Activated CD4-positive, alpha-beta T cell treated with anti-CD3 and anti-CD28 coated beads for 48 hours (primary cell): ENCODE data around the gene WDR37.
"Not testable (repeated sequence)": the region's sequence is repeated elsewhere in the genome, so short reads cannot be mapped to it uniquely, and the experiment has no call there.

Source experiments
- DNase-seq: peaks from one replicate; pipeline ENCODE4 v3.0.0-alpha.2; 2020

Gene WDR37, protein sequence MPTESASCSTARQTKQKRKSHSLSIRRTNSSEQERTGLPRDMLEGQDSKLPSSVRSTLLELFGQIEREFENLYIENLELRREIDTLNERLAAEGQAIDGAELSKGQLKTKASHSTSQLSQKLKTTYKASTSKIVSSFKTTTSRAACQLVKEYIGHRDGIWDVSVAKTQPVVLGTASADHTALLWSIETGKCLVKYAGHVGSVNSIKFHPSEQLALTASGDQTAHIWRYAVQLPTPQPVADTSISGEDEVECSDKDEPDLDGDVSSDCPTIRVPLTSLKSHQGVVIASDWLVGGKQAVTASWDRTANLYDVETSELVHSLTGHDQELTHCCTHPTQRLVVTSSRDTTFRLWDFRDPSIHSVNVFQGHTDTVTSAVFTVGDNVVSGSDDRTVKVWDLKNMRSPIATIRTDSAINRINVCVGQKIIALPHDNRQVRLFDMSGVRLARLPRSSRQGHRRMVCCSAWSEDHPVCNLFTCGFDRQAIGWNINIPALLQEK

DNA sequence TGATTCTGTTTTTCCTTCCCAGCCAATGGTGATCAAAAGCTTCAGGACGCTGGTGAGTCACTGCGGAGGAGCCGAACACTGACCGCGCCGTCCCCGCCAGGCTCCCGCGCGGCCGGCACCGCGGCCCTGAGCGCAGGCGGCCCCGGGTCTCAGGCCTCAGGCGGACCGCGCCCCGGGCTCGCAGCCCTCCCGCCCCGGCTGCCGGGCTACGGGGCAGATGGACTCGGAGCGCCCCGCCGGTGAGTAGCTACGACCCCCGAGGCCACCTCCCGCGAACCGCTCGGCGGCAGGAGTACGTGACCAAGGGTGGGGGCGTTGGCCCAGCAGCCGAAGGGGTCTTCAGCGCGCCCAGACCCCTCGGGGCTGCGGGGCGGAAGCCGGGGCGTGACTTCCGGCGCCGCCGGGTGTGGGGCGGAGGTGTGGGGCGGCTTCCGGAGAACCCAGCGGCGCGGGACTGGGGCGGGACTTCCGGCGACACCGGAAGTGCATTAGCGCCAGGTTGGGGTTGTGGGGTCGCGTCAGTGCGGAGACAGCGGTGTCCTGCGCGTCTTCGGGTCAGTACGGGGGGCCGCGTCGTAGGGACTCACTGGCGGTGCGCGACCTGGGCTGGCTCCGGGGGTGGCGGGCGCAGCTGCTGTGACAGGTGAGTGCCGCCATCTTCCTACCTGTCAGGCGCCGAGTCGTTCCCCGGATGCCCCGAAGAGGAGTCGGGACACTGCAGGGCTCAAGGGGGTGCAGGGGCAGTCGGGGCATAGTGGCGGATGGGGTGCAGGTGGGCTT lies at the start of gene WDR37:
Gene WDR37 (plus strand): TSS at position 60 of the 780 bp plus-strand sequence. CDS start 15,771 bp downstream, outside the sequence.
- peak; percentile 90 for DNase-seq

DNA sequence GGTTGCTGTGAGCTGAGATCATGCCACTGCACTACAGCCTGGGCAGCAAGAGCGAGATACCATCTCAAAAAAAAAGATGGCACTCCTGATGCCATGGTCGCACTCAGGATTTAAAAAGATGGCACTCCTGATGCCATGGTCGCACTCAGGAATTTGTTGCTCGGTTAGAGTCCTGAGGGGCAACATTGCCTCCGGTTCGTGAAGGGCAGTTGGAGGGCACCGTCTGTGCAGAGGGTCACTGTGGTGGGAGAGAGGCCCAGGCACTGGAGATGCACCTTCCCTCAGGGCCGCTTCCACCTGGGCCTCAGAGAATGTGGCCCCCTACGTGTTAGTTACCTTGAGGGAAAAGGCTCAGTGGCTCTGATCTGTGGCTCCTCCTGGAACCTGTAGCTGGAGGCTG lies 49.6 kb upstream of the WDR37 start:
- DNase-seq: no peak

DNA sequence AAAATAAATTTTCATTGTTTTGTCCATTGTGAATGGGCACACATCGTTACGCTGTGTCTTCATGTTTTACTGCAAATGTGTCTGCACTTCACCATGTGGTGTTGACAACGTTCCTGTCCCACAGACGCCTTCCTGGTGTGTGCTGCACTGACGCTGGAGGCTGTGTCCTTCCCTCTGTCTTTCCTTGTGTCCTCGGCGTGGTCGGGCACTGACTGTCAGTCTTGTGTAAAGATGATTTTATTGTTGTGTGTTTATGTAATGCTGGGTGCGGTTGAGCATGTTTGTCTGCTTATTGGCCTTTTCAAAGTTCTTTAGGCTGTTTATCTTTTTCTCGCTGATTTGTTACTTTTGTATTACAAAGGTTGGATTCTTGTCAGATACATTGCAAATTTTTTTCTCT lies 48.6 kb upstream of the WDR37 start:
- DNase-seq: no peak

DNA sequence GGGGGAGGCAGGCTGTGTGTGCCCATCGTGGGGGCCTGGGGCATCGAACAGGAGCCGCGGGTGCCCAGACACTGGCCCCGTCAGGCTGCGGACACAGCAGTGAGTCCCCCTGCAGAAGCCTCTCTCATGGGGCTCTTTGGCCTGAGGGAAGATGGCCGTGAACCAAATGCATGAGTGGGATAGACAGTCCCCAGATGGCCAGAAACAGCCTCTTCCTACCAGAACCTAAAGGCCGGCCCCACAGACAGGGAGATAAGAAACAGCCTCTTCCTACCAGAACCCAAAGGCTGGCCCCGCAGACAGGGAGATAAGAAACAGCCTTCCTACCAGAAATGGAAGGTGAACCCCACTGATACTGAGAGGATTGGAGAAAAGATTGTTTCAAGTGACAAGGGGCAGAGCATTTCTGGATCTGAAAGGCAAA lies 47.1 kb upstream of the WDR37 start:
- no peak for DNase-seq

DNA sequence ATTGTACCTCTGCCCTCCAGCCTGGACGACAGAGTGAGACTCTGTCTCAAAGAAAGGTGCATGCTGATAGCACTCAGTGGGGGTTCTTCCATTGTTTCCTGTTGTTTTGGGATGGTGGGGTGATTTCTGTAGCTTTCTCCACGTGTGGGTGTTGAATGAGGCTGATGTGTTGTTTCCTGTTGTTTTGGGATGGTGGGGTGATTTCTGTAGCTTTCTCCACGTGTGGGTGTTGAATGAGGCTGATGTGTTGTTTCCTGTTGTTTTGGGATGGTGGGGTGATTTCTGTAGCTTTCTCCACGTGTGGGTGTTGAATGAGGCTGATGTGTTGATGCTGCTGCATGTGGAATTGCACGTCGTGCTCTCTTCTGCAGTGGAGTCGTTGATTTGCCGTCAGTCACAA lies 46.2 kb upstream of the WDR37 start:
- DNase-seq: not testable (repeated sequence)

DNA sequence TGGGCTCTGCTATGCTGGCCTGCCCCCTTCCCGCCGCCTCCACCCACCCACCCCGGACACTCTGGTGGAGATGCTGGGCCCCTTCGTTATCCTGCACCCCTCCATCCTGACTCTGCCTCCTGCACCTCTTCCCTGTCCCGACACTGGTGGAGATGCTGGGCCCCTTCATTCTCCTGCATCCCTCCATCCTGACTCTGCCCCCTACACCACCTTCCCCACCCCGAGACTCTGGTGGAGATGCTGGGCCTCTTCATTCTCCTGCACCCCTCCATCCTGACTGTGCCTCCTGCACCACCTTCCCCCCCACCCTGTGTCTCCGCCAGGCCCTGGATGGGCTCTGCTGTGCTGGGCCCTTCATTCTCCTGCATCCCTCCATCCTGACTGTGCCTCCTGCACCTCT lies 45.5 kb upstream of the WDR37 start:
- DNase-seq: no peak

DNA sequence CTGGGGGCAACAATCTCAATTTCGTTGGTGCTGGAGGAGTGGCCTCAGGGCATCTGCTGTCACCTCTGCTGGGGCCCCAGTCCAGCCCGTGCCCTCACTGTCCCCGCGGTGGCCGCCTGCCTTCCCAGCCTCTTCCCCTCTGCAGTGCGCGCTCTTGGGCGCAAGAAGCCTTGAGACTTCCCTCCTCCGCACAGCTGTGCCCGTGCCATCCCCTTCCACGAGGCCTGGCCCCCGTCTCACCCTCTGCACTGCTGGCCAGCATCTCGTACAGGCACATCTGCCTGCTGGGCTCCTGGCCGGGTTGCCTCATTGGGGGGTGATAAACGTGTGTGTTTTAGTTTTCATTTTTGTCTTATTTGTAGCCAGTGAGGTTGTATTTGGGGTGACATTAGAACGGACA lies 44.5 kb upstream of the WDR37 start:
- DNase-seq: no peak

DNA sequence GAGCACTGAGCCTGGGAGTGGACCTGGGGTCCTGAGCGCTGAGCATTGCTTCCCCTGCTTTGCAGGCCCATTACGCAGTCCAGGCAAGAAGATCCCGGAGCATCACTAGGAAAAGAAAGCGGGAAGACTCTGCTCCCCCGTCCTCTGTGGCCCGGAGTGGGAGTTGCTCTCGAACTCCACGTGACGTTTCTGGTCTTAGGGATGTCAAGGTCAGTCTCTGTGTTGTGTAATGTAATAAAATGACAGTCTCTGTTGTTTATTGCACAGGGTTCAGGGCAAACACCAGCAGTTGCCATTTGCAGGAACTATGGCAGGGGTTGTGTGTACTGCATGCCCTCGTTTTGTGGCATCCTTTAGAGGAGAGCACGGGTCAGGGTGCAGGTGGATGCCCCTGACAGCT lies 40.5 kb upstream of the WDR37 start:
- no peak for DNase-seq

DNA sequence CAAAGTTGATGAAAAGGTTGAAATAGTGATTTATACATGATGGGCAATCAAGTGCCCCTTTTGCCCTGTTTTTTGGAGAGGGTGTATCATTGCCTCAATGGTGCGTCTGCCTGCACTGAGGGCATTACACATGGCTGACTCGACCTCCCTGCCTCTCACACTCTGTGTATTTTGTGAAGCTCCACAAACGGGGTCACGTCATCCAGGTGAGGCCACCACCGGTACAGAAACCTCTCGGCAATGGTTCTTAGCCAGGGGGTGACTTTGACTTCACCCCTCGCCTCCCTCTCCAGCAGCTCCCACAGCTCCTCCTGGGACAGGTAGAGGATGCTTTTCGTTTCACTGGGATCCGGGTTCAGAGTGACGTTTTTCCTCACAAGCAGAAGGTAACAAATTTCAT lies 36.8 kb upstream of the WDR37 start:
- no peak for DNase-seq

DNA sequence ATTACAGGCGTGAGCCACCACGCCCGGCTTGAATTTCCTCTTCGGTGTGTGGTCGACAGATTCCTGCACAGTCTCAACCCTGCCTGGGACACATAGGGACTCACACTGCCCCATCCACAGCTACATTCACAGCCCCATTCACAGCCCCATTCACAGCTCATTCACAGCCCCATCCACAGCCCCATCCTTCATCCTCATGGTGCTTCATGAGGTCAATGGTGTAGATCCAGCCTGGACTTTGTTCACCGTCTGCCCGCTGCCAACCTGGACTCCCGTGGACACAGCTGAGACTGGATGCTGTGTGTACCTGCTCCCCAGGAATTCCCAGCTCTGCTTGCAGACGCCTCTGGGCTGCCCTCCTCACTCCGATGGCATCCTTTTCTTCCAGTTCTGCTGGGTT lies 35.7 kb upstream of the WDR37 start:
- DNase-seq: no peak

DNA sequence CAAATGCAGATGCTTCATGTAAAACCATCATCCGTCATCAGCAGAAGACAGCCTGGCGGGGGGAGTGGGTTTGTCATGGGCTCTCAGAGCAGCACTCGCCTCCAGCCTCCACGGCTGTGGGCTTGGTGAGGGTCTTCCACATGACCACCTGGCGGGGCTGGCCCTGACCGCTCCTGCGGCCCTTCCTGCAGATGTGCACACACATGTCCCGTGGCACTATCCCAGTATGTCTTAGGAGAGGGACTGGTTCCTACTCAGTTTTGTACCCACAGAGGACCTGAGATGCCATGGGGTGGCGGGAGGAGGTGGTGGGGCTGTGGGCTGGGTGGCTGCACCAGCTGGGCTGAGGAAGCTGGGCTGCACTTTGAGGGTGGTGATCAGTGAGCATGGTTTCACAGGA lies 35.2 kb upstream of the WDR37 start:
- DNase-seq: no peak

DNA sequence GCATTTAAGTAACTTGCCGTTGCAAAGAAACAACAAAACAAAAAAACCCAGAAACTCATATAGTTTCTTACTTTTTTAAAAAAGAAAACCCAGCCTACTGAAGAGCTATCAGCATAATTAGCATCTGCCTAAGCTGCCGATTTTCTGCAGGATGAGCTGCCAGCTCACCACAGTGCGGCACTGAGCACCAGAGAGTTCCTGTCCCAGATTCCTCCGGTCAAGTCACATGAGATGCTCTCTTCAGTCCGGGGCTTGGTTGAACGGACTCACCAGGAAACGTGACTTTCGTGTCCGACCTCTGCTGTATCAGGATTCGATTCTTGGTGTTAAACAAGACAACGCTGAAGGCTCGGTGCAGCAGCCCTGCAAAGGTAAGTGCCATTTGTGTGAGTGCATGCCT lies 33.8 kb upstream of the WDR37 start:
- DNase-seq: no peak

DNA sequence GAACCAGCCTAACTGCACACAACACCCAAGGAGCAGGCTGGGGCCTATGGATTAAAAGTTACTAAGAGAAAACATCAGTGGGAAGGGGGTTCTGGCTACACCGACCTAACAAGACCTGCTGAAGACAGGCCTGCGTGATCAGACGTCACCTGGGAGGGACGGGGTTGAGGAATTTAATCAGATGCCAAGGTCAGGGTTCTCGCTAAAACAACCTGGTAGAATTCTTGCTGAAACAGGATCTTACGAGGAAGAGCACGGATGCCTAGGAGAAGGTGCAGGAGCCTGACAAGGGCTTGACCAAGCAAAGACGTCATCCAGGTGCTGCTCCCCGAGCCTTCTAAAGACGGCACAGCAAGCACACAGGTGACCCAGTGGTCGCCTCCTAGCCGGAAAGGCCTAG lies 32.1 kb upstream of the WDR37 start:
- DNase-seq: no peak

DNA sequence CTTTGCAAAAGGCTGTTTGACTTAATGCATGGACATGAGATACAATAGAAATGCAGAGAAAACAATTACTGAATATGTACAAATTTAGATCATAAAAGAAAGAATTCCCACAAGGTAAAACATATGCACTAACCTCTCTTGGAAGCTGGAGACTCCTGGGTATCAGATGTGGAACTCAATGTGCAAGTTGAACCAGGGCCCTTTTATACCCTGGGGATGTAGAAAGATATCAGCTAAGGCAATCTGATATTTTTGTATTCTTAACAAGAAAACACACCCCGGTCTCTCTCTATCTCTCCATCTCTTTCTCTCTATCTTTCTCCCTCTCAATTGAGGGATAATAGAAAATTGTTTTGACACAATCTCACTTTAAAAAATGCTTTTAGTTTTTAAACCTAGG lies 30.5 kb upstream of the WDR37 start, which contains the start of gene IDI2:
Gene IDI2 (minus strand): TSS at position 177 of the 400 bp plus-strand sequence. CDS start 1,136 bp downstream, outside the sequence.
- no peak for DNase-seq

DNA sequence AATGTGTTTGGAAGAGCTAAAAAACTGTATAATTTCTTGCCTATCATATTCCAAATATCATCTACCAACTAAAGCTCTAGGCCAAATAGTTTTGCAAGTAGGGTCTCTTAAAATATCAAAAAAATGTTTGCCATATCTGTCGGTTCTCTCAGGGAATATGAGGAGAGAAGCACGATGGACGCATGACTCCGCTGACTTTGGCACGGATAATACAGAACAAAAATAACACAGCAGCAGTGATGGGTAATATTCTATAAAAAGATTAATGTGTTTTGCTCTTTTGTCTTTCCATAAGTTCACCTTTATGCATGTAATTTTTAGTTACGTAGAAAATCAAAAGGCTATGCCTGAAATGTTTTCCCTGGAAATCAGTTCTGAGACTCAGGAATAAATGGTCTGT lies 29.6 kb upstream of the WDR37 start:
- no peak for DNase-seq

DNA sequence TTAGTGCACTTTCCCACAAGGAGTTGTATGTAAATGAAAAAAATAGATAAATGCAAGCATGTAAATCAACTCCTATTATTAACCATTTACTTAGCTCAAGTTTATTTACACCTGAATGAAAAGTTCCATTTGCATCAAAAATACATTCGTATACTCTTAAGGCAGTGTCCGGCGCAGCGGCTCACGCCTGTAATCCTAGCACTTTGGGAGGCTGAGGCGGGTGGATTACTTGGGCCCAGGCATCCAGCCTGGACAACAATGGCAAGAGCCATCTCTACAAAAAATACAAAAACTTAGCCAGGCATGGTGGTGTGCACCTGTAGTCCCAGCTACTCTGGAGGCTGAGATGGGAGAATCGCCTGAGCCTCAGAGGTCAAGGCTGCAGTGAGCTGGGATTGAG lies 26.3 kb upstream of the WDR37 start:
- no peak for DNase-seq

DNA sequence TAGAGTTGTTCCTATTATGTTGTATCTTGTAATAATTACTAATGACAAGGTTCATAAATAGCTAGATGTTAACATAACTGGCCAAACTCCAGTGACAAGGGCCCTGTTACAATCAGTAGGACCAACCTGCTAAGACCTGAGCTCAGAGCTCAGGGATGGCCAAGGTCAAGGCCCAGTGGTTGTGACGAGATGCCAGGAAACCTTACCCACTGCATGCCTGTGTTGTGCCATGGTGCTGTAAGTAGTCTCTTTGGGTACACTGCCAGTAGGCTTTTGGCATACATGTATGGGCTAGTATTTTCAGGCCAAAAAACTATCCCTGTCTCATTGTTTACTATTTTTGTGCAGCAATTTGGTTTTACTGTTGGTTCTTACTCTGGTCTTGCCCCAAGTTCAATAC lies 22.6 kb upstream of the WDR37 start:
- DNase-seq: no peak

DNA sequence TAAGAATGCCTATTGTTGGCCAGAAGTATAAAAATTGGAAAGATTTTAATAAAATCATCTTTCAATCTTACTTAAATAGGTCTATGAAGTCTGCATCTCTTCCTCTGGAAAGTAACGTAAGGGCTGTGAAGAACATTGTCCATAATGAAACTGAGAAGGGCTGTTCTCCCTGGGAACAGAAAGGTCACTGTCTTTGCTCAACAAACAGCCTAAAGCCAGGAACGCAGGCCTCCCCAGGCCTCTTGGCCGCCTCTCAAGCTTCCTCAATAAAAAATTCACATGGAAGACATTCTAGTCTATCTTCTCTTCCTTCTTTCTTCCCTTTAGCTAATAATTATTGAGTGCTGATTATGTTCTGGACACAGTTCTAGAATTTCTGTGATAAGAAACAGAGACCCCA lies 21.4 kb upstream of the WDR37 start:
- DNase-seq: no peak

DNA sequence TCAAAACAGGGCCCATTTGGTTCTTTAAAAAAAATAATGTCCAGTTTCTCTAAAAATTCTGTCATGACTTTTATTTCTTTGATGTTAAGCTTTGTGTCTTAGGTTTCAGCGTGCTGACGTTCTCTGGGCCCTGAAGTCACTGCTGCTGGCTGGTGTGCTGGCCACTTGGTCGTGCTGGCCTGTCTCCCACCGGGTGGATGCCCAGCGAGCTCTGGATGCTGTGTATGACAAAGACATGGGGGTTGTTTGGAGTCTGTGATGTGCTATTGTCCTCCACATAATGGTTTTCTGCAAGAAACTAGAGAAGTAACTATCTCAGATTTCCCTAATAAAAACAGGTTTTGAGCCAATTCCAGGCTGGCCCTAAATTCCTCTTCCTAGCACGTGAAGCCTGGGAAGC lies 21.0 kb upstream of the WDR37 start:
- no peak for DNase-seq

DNA sequence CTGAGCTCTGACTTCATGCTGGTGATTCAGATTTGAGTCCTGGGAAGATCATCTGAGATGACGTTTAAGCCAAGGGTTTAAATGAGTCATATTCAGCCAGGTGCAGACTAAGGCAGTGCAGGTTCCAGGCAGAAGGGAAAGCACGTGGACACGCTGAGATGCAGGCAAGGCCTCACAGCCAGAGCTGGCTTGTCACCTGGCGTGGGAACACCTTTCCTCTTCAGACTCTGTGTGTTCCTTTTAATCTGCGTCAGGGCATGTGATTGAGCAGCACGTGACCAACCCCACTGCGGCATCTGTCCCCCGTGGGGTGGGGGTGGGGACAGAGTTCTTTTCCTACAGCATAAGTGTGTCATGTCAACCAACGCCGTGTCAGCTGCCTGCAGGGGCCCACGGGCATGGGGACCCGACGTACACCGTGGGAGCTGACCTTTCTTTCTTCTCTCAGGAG lies 19.8 kb upstream of the WDR37 start:
- DNase-seq: peak; percentile 54

DNA sequence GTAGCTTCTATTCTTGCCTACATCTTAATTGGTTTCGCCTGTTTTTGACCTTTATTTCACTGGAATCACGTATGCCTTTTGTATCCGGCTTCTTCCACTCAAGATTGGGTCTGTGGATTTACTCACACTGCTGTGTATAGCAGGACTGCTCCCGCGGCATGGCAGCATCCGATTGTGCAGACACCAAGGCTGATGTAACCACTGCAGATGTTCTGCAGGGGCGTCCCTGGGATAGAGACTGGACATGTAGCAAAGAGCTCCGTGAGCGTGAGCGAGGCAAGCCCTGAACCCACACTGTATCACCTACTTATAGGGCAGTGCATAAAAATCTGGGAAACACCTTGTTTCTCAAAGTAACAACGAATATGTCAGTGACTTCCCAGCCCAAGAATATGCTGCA lies 19.1 kb upstream of the WDR37 start:
- DNase-seq: no peak

DNA sequence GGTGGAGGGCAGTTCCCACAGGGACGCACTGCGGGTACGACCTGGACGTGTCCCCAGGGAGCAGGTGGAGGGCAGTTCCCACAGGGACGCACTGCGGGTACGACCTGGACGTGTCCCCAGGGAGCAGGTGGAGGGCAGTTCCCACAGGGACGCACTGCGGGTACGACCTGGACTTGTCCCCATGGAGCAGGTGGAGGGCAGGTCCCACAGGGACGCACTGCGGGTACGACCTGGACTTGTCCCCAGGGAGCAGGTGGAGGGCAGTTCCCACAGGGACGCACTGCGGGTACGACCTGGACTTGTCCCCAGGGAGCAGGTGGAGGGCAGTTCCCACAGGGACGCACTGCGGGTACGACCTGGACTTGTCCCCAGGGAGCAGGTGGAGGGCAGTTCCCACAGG lies 17.4 kb upstream of the WDR37 start:
- DNase-seq: not testable (repeated sequence)

DNA sequence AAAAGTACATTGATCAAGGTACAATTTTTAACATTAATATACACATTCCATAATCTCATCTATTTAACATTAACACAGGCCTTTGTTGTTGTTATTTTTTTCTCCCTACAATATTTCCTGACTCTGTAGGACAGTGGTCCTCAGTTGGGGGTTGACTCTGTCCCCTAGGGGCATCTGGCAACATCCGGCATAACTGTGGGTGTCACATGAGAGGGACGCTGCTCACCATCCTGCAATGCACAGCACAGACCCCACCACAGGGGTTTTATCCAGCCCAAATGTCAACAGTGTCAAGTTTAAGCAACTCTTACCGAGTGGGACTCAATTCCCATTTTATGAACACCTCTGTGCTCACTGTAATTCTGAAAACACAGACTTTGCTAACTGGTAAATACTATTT lies 16.1 kb upstream of the WDR37 start:
- no peak for DNase-seq

DNA sequence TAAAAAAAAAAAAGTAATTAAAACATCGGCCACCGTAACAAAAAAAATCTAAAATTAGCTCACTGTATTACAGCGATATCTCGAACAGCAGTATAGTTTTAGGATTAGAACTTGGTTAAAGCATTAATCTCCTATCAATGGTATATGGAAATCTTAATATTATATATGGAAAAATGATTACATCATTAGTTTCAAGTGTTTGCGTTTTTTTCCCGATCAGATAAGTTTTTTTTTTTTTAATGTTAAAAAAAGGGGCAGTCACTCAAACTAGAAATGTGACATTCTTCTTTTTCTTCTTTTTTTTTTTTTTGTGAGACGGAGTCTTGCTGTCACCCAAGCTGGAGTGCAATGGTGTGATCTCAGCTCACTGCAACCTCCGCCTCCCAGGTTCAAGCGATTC lies 14.7 kb upstream of the WDR37 start:
- no peak for DNase-seq
